Common myeloid progenitor, CD34-positive (primary cell): ENCODE data around the gene ANKMY1.
"Not testable (repeated sequence)": the region's sequence is repeated elsewhere in the genome, so short reads cannot be mapped to it uniquely, and the experiment has no call there.

Source experiments
- CTCF ChIA-PET: fragments of 350-600 bp; sonication (Branson Sonifier 250); formaldehyde crosslinking; loops from one replicate; lab custom pipeline; 2021; ENCODE audit warnings: antibody characterized with exemption; lab: Charles Lee
- POLR2A ChIA-PET: fragments of 350-600 bp; sonication (Branson Sonifier 250); formaldehyde crosslinking; loops from one replicate; lab custom pipeline; 2021; ENCODE audit warnings: antibody characterized with exemption; lab: Charles Lee
- DNase-seq, 3 donors: peaks; one replicate each; pipeline versions ENCODE4 v3.0.0 to v3.0.0-alpha.2; 2013
- H3K27ac ChIP-seq, 2 experiments: 1 replicate in 1 of 2; 2 replicates in 1 of 2; pipeline ENCODE4 v1.7.0; 2013; ENCODE audit warnings: inconsistent platforms in 2 of 2, low read length in 2 of 2, mild to moderate bottlenecking in 2 of 2, low read depth in 1 of 2, moderate library complexity in 1 of 2; ENCODE audit not compliant: severe bottlenecking in 2 of 2, insufficient read depth in 1 of 2, poor library complexity in 1 of 2
- H3K27me3 ChIP-seq, 5 experiments: replicated peaks in 2 of 5; 1 replicate in 3 of 5; 2 replicates in 2 of 5; pipeline versions ENCODE4 v1.6.1 to v1.7.0; 2013; ENCODE audit warnings: low read length in 4 of 5, mild to moderate bottlenecking in 2 of 5, moderate library complexity in 2 of 5, inconsistent platforms in 1 of 5; ENCODE audit not compliant: insufficient read depth in 5 of 5, control insufficient read depth in 4 of 5
- H3K36me3 ChIP-seq, 4 experiments: 1 replicate in 2 of 4; 2 replicates in 2 of 4; pipeline versions ENCODE4 v1.6.1 to v1.7.0; 2013; ENCODE audit warnings: low read length in 3 of 4, control low read depth in 1 of 4, mild to moderate bottlenecking in 1 of 4; ENCODE audit not compliant: control insufficient read depth in 4 of 4, insufficient read depth in 4 of 4
- H3K4me1 ChIP-seq, 4 experiments: 1 replicate in 3 of 4; 2 replicates in 1 of 4; pipeline versions ENCODE4 v1.6.1 to v1.7.1; 2013; ENCODE audit warnings: low read length in 3 of 4, mild to moderate bottlenecking in 3 of 4, control low read depth in 1 of 4, inconsistent platforms in 1 of 4, moderate library complexity in 1 of 4; ENCODE audit not compliant: control insufficient read depth in 4 of 4, insufficient read depth in 4 of 4; ENCODE audit errors: control extremely low read depth in 1 of 4
- H3K4me3 ChIP-seq, 7 experiments: 1 replicate in 4 of 7; 2 replicates in 3 of 7; pipeline versions ENCODE4 v1.5.1 to v1.7.0; 2013; ENCODE audit warnings: mild to moderate bottlenecking in 7 of 7, low read length in 6 of 7, moderate library complexity in 6 of 7, inconsistent platforms in 2 of 7, low read depth in 2 of 7, control low read depth in 1 of 7; ENCODE audit not compliant: insufficient read depth in 4 of 7, control insufficient read depth in 1 of 7; ENCODE audit errors: extremely low read depth in 1 of 7
- H3K9me3 ChIP-seq, 5 experiments: 1 replicate in 4 of 5; 2 replicates in 1 of 5; pipeline versions ENCODE4 v1.6.1 to v1.7.1; 2013; ENCODE audit warnings: low read length in 4 of 5, mild to moderate bottlenecking in 2 of 5, inconsistent platforms in 1 of 5, low read depth in 1 of 5, moderate library complexity in 1 of 5; ENCODE audit not compliant: control insufficient read depth in 4 of 5, insufficient read depth in 2 of 5; ENCODE audit errors: control extremely low read depth in 1 of 5
- WGBS: methylation state at CpG from one replicate; pipeline ENCODE4 v1.1.5; 2013; ENCODE audit not compliant: insufficient coverage; 5-methylcytosine and 5-hydroxymethylcytosine counted together

The ANKMY1 gene

DNA sequence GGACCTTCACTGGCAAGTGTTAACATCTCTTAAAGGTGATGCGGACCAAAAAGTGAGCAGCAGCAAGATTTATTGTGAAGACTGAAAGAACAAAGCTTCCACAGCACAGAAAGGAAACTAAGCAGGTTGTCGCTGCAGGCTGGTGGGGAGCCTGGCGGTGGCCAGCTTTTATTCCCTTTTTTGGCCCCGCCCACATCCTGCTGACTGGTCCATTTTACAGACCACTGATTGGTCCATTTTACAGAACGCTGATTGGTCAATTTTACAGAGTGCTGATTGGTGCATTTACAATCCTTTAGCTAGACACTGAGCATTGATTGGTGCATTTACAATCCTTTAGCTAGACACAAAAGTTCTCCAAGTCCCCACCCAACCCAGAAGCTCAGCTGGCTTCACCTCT lies 35.9 kb downstream of the ANKMY1 start:
- DNase-seq, result peak in 2 of 3 donors; percentile 15 to 31
- H3K4me1 ChIP-seq, POLR2A ChIA-PET, H3K4me3 ChIP-seq, H3K27ac ChIP-seq: not testable (repeated sequence)
- H3K36me3 ChIP-seq, result peaks cover 10 to 46% (median 41%) of the 10 kb centered on the region in 4 experiments
- 93% methylated on average over 4 of the region's 5 CpGs for WGBS
- CTCF ChIA-PET, result interaction anchor here (1.0 to 1.6 kb wide), 2 partner anchors 8 to 44 kb away, joined by 3 to 5 read pairs; no protein-coding TSS in a partner anchor
- H3K27me3 ChIP-seq, result peaks cover 0 to 23% (median 0%) of the 10 kb centered on the region in 5 experiments
- H3K9me3 ChIP-seq, result peaks cover 0 to 60% (median 43%) of the 10 kb centered on the region in 5 experiments

DNA sequence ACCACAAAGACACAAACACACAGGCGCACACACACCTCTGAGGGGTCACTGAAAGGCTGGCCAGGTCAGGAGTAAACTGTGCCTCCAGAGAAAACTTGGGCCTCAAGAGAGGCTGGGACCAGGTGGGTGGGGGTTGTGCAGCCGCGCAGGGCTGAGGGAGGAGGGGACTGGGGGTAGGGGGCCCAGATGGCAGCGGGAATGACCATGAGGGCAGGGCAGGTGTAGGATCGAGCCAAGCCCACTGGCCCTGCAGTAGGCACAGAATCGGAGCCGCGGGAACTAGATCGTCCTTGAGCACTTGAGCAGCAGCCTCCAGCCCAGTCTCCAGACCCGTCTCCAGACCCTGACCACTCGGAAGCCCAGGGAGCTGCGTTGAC lies 36.8 kb downstream of the ANKMY1 start:
- CTCF ChIA-PET, result interaction anchor here (1.0 kb wide), 1 partner anchor 45 kb away, joined by 3 read pairs; no protein-coding TSS in a partner anchor
- 97% methylated on average over 6 of the region's 12 CpGs for WGBS

DNA sequence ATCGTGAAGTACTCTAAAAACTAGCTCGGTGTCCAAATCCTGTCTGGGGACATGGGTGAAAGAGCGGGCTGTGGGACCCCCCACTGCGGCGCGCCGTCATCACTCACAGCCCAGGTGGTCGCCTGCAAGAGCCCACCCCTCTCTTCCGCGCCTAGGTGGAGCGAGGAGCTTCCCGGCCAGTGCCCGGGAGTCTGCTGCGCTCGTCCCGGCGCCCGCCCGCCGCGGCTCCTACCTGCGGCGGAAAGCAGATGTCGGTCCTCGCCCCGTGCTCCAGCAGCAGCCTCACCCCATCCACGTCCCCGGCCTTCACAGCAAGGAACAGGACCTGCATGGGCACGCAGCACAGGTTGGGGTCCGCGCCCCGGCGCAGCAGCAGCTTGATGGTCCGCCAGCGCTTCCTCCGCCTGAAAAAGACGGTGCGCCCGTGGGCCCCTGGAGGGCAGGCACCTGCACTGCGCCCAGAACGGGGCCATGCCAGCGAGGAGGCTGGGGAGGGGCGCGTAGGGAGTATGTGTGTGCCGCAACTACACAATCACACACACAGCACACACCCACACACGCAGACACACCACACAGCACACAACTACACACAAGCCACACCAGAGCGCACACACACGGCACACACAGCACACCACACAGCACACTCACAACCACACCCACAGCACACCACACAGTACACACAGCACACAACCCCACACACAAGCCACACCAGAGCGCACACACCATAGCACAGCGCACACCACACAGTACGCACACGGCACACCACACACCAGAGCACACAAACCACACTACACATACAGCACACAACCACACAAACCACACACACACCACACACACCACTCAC lies 37.4 kb downstream of the ANKMY1 start:
- H3K4me1 ChIP-seq, result peaks cover 0 to 7% (median 3%) of the 10 kb centered on the region in 4 experiments
- WGBS, result 42% methylated on average over 22 of the region's 52 CpGs
- ChIA-PET CTCF (interaction anchor here (1.0 to 1.2 kb wide), 2 partner anchors 31 to 33 kb away, joined by 3 read pairs; no protein-coding TSS in a partner anchor), POLR2A (no interaction called here)
- no peak overlapping the region for H3K27ac ChIP-seq
- H3K36me3 ChIP-seq, result peaks cover 10 to 31% (median 27%) of the 10 kb centered on the region in 4 experiments
- peak overlapping the region in 1 of 7 experiments; percentile 38 for H3K4me3 ChIP-seq
- H3K9me3 ChIP-seq, result peaks cover 0 to 44% (median 30%) of the 10 kb centered on the region in 5 experiments
- peaks cover 0 to 23% (median 0%) of the 10 kb centered on the region in 5 experiments for H3K27me3 ChIP-seq
- DNase-seq, result peak in 2 of 3 donors; percentile 29 to 42

More for the DNA sequence above, 36.8 kb downstream of the ANKMY1 start:
- Histone ChIP-seq H3K27me3 (peaks cover 0 to 23% (median 0%) of the 10 kb centered on the region in 5 experiments), H3K27ac (no peak overlapping the region), H3K4me3 (no peak overlapping the region), H3K4me1 (peaks cover 0 to 7% (median 3%) of the 10 kb centered on the region in 4 experiments), H3K9me3 (peaks cover 0 to 50% (median 36%) of the 10 kb centered on the region in 5 experiments), H3K36me3 (peaks cover 10 to 37% (median 32%) of the 10 kb centered on the region in 4 experiments)
- POLR2A ChIA-PET, result no interaction called here
- peak in 1 of 3 donors; percentile 2 for DNase-seq

DNA sequence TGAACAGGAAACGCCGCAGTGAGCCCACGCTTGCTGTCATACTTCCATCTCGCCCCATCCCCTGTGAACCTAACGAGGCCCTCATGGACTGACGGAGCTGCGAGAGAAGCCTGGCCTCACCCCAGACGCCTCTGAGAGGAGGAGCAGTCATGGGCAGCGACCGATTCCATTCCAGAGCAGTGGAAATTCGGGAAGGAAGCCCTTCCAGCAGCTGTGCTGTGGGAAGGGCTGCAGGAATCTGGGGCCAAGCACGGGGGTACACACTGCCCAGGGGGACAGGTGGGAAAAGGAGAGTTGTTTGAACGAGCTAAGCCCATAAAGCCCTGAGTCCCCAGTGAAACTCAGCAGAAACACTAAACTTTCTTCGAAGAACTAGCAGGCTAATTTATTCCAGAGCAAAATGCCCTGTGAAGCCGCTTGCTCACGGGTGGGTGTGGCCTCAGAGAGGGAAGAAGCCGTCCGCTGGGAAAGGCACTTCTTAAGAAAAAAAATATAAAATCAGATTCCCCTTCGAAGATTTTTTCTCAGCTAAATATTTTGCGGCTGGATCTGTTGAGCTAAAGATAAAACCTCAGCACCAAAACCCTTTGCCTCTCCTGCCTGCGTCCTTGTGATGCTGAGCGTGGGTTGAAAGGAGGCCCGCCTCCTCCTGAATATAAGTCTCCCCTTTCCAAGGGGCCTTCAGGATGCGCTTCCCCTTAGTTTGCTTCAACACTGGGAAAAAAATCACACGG lies 38.2 kb downstream of the ANKMY1 start:
- Histone ChIP-seq H3K9me3 (peaks cover 0 to 40% (median 22%) of the 10 kb centered on the region in 5 experiments), H3K4me3 (peak overlapping the region in 1 of 7 experiments; percentile 19), H3K4me1 (peaks cover 0 to 7% (median 3%) of the 10 kb centered on the region in 4 experiments), H3K36me3 (peaks cover 10 to 28% (median 26%) of the 10 kb centered on the region in 4 experiments), H3K27me3 (peaks cover 0 to 23% (median 0%) of the 10 kb centered on the region in 5 experiments), H3K27ac (no peak overlapping the region)
- CTCF ChIA-PET, result interaction anchor here (1.0 to 1.2 kb wide), 2 partner anchors 31 to 32 kb away, joined by 3 read pairs; no protein-coding TSS in a partner anchor
- WGBS, result 64% methylated on average over 18 of the region's 25 CpGs
- POLR2A ChIA-PET, result no interaction called here
- DNase-seq, result peak in 1 of 3 donors; percentile 26

DNA sequence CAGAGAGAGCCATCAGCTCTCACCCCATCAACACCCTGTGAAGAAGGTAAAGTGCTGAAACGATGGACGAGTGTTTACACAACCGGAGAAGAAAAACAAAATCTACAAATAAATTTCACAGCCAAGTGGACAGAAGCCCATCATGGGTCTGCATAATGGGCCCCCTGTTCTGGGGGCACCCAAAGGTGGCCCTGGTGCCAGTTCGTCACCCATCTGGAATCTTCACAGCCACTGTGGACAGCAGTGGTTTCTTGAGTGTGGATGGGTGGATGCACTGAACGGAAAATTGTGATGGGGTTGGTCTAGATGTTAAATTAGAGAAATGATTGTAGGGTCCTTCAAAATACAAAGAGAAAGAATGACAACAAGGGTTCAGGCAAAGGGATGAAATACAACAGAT lies 38.8 kb downstream of the ANKMY1 start:
- no peak overlapping the region for H3K27ac ChIP-seq
- WGBS, result 96% methylated on average over 2 of the region's 5 CpGs
- CTCF ChIA-PET, result interaction anchor here (1.2 kb wide), 1 partner anchor 32 kb away, joined by 3 read pairs; no protein-coding TSS in a partner anchor
- H3K4me1 ChIP-seq, result peaks cover 0 to 10% (median 6%) of the 10 kb centered on the region in 4 experiments
- peaks cover 0 to 23% (median 0%) of the 10 kb centered on the region in 5 experiments for H3K27me3 ChIP-seq
- no peak overlapping the region for H3K4me3 ChIP-seq
- POLR2A ChIA-PET, result no interaction called here
- H3K9me3 ChIP-seq, result peaks cover 0 to 34% (median 17%) of the 10 kb centered on the region in 5 experiments
- H3K36me3 ChIP-seq, result peaks cover 10 to 23% (median 21%) of the 10 kb centered on the region in 4 experiments
- DNase-seq, result no peak

DNA sequence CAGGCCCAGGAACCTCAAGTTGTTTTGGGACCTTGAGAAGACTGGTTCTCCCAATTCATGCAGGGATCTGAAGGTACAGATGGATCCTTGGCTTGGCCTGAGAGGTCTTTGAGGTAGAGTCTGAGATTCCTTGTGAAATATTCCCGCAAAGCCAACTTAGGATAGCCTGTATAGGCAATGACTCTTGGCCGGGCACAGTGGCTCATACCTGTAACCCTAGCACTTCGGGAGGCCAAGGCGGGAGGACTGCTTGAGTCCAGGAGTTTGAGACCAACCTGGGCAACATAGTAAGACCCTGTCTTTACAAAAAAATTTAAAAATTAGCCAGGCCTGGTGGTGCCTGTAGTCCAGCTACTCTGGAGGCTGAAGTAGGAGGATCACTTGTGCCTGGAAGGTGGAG lies 40.4 kb downstream of the ANKMY1 start:
- H3K4me1 ChIP-seq, result peaks cover 0 to 11% (median 7%) of the 10 kb centered on the region in 4 experiments
- H3K9me3 ChIP-seq, result peaks cover 0 to 18% (median 6%) of the 10 kb centered on the region in 5 experiments
- H3K4me3 ChIP-seq, result no peak overlapping the region
- peaks cover 0 to 23% (median 0%) of the 10 kb centered on the region in 5 experiments for H3K27me3 ChIP-seq
- DNase-seq, result no peak
- 98% methylated on average over 4 of the region's 4 CpGs for WGBS
- ChIA-PET POLR2A (no interaction called here), CTCF (interaction anchor here (1.4 kb wide), 1 partner anchor 49 kb away, joined by 5 read pairs; no protein-coding TSS in a partner anchor)
- no peak overlapping the region for H3K27ac ChIP-seq
- H3K36me3 ChIP-seq, result peaks cover 0 to 10% (median 8%) of the 10 kb centered on the region in 4 experiments
